Astrocyte of the hippocampus (primary cell): Measurements from ENCODE around the gene LAMC2.
A peak's percentile ranks its signal among the peaks of the same experiment; 100 is the strongest.
"Not testable (repeated sequence)": the region's sequence is repeated elsewhere in the genome, so short reads cannot be mapped to it uniquely, and the experiment has no call there.

Source experiments
- DNase-seq: peaks from one replicate; pipeline ENCODE4 v3.0.0; 2011; ENCODE audit warnings: low read depth, low spot score

Gene LAMC2

DNA sequence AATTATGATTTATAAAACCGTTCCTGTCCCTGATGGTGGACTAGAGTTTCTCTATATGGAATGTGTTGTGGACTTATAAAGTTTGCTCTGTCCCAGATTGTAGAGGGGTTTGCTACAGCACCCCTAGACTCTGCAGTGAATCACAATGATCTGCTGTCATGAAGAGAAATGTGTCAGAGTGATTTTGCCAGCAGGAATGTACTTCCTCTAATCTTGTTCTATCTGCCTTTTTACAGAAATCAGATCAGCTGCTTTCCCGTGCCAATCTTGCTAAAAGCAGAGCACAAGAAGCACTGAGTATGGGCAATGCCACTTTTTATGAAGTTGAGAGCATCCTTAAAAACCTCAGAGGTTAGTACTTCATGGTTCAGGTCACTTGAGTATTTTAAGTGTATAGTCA, 52.0 kb downstream of the LAMC2 start:
- DNase-seq: peak; percentile 39

GRCh38 chr1:183239220-183239742, 53.2 kb downstream of the LAMC2 start:
- no peak for DNase-seq

DNA sequence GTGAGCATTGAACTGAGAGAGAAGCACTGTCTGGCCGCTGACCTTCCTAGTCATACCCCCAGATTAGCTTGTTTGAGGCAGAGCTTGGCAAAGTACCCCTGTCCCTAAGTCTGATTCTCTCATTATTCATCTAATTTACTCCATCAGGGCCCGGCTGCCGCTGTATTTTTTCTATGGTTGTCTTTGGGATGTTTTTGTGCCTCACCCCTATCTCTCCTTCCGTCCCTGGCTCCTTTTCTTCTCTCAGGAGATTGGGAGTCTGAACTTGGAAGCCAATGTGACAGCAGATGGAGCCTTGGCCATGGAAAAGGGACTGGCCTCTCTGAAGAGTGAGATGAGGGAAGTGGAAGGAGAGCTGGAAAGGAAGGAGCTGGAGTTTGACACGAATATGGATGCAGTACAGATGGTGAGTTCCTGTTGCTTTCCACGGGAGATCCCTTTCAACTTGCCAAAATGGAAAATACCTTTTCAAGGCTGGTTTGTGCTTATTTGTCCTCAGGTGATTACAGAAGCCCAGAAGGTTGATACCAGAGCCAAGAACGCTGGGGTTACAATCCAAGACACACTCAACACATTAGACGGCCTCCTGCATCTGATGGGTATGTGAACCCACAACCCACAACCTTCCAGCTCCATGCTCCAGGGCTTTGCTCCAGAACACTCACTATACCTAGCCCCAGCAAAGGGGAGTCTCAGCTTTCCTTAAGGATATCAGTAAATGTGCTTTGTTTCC, 53.9 kb downstream of the LAMC2 start:
- no peak for DNase-seq

- DNase-seq: no peak
Measured at GRCh38 chr1:183240526-183240825, 54.4 kb downstream of the LAMC2 start.

DNA sequence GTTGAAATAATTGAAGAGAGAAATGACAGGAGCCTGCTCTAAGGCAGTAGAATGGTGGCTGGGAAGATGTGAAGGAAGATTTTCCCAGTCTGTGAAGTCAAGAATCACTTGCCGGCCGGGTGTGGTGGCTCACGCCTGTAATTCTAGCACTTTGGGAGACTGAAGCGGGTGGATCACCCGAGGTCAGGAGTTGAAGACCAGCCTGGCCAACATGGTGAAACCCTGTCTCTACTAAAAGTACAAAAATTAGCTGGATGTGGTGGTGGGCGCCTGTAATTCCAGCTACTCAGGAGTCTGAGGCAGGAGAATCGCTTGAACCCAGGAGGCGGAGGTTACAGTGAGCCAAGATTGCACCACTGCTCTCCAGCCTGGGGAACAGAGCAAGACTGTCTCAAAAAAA, 54.8 kb downstream of the LAMC2 start:
- DNase-seq: not testable (repeated sequence)

- no peak for DNase-seq
Measured at GRCh38 chr1:183241471-183241870, 55.4 kb downstream of the LAMC2 start.

DNA sequence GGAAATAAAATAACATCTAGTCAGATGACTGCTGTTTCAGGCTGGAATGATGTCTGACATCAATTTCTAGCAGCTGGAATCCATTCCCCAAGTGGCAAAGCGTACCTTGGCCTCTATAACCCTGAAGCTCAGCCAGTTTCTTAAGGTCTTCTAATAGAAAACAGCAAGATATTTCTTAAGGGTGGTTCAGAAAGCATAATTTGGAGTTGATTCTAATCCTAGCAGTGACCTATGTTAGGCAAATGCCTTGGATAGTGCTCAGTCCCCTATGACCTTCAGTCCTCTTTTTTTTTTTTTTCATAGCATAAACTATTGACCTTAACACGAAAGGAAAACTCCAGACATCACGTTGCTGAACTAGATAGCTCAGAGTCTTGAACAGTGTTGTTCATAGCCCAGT, 56.5 kb downstream of the LAMC2 start:
- DNase-seq: no peak

- no peak for DNase-seq
Measured at GRCh38 chr1:183243161-183244050, 57.3 kb downstream of the LAMC2 start.

DNA sequence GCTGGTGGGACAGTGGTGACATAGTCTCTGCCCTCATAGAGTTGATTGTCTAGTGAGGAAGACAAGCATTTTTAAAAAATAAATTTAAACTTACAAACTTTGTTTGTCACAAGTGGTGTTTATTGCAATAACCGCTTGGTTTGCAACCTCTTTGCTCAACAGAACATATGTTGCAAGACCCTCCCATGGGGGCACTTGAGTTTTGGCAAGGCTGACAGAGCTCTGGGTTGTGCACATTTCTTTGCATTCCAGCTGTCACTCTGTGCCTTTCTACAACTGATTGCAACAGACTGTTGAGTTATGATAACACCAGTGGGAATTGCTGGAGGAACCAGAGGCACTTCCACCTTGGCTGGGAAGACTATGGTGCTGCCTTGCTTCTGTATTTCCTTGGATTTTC, 58.4 kb downstream of the LAMC2 start:
- no peak for DNase-seq

- no peak for DNase-seq
Measured at GRCh38 chr1:183245357-183245756, 59.3 kb downstream of the LAMC2 start.

DNA sequence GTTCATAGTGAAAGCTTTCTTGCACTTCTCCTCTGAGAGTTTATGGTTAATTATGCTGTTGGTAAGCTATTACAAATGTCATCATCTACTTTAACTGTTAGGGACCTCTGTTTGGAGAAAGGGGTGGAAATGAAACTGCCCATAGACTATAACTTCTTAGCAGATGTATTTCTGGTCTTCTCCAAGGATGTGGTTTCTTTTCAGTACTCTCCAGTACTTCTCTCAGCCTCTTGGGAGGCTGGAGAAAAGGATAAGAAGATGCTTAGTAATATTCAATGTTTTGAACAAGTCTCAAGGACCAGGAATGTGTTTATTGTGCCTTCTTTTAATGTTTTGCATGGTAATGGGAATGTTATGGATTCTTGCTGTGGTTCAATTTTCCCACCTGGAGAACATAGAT, 60.4 kb downstream of the LAMC2 start:
- no peak for DNase-seq

DNA sequence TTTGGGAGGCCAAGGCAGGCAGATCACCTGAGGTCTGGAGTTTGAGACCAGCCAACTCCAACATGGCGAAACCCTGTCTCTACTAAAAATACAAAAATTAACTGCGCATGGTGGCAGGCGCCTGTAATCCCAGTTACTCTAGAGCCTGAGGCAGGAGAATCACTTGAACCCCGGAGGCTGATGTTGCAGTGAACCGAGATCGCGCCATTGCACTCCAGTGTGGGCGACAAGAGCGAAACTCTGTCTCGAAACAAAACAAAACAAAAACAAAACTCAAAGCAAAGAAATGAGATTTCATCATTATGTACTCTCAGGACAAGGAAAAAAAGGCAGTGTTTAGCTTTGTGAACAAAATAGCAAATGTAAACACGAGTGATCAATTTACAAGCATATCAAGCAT, 61.0 kb downstream of the LAMC2 start:
- no peak for DNase-seq

DNA sequence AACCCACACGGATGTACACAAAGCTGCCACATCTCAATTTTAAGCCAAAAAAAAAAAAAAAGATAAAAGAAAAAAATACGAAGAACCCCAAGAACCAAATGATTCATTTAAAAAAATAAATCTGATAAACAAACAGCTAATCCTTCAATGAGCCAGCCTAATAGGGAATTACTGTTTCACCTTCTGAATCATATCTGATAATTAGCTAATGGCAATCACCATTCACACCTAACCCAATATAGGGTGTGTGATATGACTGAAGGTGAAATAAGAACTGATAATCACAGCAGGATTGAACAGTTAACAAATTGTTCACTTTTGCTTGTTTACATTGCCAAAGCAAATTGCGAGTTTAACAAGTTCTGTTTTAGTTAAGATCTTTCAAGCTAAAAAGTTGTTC, 61.4 kb downstream of the LAMC2 start:
- DNase-seq: no peak

DNA sequence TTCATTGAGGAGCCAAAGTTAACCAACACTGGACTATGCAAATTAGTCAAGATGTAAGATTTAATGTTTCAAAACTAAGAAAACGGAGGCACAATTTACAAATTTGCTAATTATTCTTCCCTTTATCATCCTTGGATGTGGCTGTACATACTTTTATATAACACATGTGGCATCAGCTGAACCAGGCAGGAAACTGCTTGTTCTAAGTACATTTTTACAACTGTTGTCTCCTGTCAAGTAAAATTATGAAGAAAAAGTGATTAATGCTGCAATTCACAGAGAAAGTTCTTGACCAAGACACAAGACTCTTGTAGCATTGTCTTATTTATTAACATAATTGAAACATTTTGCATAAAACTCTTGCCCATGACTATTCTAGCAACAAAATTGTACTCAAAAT, 61.9 kb downstream of the LAMC2 start:
- DNase-seq: no peak

DNA sequence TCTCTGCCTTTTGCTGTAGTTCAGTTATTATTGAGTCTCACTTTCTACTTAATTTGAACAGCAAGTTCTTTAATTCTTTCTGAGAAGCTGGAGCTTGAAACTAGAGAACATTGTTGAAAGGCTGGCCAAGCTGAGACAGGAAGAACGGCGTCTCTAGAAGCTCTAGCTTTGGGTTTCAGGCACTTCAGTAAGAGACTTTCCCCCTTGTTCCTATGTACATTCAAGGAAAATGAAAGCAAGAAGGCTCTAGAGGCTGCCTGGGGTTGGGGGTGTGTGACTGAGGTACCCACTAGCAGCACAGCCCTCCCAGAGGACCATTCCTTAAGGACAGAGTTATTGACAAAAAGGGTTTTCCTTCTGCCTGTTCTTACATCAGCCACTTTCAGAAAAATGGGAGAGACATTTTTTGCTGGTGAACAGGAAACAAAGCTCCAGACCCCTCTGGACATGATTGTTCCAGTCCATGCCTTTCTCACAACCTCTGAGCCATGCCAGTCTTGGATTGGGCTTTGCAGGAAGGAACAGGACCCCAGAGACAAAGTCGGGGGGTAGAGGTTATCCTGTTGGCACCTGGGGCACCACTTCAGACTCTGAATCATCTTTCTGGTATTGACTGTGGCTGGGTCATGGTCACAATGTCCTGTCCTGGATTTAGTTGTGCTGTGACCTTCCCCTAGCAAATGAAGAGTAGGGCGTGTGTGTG, 63.1 kb downstream of the LAMC2 start:
- DNase-seq: no peak

- no peak for DNase-seq
Measured at GRCh38 chr1:183249941-183250452, 63.9 kb downstream of the LAMC2 start.

GRCh38 chr1:183251101-183251958, 65.3 kb downstream of the LAMC2 start:
- DNase-seq: no peak

DNA sequence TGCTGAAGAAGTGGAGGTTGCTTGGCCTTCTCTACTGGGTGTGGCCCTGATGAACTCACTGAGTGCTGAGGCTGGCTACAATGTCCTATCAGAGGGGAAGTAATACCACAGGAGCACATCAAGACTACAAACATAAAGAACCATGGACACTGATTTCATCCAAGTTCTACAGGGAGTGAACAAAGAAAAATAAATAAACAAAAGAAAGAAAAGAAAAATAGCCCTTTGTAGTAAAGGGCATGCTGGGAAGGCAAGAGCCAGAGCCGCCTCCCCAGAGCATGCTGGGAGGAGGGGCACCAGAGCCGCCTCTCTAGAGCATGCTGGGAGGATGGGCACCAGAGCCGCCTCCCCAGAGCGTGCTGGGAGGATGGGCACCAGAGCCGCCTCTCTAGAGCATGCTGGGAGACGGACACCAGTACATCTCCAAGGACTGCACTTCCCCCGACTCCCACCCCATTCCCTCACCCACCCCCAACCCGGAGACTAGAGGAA, 65.9 kb downstream of the LAMC2 start:
- no peak for DNase-seq

DNA sequence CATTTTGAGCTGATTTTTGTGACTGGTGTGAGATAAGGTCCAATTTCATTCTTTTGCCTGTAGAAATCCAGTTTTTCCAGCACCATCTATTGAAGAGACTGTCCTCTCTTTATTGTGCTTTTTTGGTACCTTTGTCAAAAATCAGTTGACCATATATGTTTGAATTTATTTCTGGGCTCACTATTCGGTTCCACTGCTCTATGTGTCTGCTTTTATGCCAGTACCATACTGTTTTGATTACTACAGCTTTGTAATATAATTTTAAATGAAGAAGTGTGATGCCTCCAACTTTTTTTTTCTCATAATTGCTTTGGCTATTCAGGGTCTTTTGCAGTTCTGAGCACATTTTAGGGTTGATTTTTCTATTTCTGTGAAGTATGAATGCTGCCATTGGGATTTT, 69.0 kb downstream of the LAMC2 start:
- no peak for DNase-seq

DNA sequence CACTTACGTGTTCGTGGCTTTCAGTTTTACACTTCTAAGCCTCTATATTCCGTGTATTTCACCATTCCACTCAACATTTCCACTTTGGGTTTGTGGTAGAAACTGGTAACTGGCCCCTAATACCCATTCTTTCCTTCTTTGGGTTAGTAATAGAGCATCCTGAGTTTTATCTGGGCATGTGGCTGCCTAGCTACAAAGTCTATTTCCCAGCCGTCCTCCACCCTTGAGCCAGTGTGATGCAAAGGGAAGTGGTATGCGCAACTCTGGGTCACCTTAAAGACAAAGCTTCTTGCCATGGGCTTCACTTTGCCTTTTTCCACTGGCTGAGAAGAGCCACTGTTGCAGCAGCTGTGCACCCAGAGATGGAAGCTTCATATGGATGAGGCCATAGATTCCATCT, 73.9 kb downstream of the LAMC2 start:
- no peak for DNase-seq

DNA sequence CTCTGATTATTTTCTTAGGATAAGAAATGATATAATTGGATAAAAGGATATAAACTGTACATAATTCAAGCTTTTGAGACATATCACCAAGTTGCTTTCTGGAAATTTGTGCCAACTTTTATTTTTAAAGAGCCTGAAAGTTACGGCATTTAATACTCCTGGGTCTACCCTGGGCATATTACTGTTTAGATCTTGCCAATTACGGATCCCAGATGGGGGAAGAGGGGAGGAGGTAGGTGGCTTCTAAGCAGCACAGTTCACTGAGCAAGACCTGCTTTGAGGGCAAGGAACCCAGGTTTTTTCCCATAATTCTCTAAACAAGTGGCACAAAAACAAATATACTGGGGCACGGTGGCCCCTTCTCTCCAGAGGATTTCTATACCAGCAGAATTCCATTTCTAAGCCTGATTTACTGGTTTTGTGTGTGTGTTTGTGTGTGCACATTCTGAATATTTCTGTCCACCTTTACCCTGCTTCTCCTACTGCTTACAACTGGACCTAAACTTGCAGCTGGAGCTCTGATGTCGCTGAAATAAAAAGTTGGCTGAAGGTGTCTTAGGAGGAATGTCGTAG, 76.7 kb downstream of the LAMC2 start:
- DNase-seq: no peak
